Activated CD4-positive, alpha-beta T cell treated with anti-CD3 and anti-CD28 coated beads for 1 hour (primary cell): ENCODE data around the gene MEIS2.

Experiments
- DNase-seq: peaks from one replicate; pipeline ENCODE4 v3.0.0-alpha.2; 2020

MEIS2 gene

GRCh38 chr15:36867436-36867835, 232.9 kb downstream of the MEIS2 start:
- no peak for DNase-seq

GRCh38 chr15:36866896-36867295, 233.5 kb downstream of the MEIS2 start:
- DNase-seq, result no peak

- DNase-seq, result no peak
Measured at GRCh38 chr15:36863570-36863969, 236.8 kb downstream of the MEIS2 start.

- DNase-seq, result no peak
Measured at GRCh38 chr15:36860792-36861191, 239.6 kb downstream of the MEIS2 start.

- DNase-seq, result no peak
Measured at GRCh38 chr15:36858423-36858822, 241.9 kb downstream of the MEIS2 start.

- DNase-seq, result no peak
Measured at GRCh38 chr15:36856339-36856973, 243.9 kb downstream of the MEIS2 start.

GRCh38 chr15:36850864-36851263, 249.5 kb downstream of the MEIS2 start:
- DNase-seq, result no peak

- no peak for DNase-seq
Measured at GRCh38 chr15:36845270-36845669, 255.1 kb downstream of the MEIS2 start.

GRCh38 chr15:36844534-36844998, 255.8 kb downstream of the MEIS2 start:
- no peak for DNase-seq

GRCh38 chr15:36843822-36844221, 256.5 kb downstream of the MEIS2 start:
- DNase-seq, result no peak

GRCh38 chr15:36841193-36841592, 259.2 kb downstream of the MEIS2 start:
- no peak for DNase-seq
